Measurements from ENCODE around the gene SAMMSON. TPM values are rescaled to one million over a fixed set of nuclear protein-coding genes. Genes with fewer than 3 reads are reported as not detected.

Gene SAMMSON
- total and polyA plus RNA-seq, 9 of the 15 experiments (the other 6 are each of a cell fraction or from before 2014, with no cell fraction given): 0.65 to 4.4 (median 1.9) TPM

DNA sequence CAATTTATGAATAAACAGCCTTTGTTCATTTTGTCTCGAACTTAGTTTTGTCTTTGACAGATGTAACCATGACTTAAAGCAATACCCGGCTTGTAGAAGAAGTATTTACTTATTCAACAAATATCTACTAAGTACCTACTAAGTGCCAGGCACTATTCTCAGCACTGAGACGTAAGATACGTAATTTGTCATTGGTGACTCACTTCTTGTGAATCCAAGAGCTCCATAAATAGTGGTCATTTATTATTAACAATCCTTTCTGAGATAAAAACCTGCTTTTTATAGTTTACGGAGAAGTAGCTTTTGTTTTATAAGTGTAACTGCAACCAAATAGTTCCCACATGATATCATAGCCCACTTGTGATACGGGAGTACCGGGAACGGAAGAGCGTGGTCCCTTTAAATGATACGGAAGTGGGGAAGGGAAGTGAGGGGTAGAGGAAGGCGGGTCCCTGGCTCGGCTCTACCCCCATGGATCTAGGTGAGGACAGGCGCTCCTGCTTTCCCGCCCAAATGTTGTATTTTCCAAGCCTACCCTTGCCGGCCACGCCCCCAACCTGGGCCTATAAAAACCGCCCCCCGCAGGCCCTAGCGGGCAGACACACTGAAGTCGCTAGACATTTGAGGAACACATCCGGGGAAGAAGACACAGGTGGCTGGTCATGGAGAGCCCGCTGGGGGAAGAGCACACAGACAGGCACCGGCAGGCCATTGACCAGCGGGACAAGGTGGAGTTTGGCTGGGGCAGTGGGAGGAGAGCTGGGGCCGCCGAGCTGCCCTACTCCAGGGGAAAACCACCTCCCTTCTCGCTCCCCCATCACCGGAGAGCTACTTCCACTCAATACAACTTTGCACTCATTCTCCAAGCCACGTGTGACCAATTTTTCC lies at the start of gene SAMMSON (continued):
- TF ChIP-seq, protein P1, sequence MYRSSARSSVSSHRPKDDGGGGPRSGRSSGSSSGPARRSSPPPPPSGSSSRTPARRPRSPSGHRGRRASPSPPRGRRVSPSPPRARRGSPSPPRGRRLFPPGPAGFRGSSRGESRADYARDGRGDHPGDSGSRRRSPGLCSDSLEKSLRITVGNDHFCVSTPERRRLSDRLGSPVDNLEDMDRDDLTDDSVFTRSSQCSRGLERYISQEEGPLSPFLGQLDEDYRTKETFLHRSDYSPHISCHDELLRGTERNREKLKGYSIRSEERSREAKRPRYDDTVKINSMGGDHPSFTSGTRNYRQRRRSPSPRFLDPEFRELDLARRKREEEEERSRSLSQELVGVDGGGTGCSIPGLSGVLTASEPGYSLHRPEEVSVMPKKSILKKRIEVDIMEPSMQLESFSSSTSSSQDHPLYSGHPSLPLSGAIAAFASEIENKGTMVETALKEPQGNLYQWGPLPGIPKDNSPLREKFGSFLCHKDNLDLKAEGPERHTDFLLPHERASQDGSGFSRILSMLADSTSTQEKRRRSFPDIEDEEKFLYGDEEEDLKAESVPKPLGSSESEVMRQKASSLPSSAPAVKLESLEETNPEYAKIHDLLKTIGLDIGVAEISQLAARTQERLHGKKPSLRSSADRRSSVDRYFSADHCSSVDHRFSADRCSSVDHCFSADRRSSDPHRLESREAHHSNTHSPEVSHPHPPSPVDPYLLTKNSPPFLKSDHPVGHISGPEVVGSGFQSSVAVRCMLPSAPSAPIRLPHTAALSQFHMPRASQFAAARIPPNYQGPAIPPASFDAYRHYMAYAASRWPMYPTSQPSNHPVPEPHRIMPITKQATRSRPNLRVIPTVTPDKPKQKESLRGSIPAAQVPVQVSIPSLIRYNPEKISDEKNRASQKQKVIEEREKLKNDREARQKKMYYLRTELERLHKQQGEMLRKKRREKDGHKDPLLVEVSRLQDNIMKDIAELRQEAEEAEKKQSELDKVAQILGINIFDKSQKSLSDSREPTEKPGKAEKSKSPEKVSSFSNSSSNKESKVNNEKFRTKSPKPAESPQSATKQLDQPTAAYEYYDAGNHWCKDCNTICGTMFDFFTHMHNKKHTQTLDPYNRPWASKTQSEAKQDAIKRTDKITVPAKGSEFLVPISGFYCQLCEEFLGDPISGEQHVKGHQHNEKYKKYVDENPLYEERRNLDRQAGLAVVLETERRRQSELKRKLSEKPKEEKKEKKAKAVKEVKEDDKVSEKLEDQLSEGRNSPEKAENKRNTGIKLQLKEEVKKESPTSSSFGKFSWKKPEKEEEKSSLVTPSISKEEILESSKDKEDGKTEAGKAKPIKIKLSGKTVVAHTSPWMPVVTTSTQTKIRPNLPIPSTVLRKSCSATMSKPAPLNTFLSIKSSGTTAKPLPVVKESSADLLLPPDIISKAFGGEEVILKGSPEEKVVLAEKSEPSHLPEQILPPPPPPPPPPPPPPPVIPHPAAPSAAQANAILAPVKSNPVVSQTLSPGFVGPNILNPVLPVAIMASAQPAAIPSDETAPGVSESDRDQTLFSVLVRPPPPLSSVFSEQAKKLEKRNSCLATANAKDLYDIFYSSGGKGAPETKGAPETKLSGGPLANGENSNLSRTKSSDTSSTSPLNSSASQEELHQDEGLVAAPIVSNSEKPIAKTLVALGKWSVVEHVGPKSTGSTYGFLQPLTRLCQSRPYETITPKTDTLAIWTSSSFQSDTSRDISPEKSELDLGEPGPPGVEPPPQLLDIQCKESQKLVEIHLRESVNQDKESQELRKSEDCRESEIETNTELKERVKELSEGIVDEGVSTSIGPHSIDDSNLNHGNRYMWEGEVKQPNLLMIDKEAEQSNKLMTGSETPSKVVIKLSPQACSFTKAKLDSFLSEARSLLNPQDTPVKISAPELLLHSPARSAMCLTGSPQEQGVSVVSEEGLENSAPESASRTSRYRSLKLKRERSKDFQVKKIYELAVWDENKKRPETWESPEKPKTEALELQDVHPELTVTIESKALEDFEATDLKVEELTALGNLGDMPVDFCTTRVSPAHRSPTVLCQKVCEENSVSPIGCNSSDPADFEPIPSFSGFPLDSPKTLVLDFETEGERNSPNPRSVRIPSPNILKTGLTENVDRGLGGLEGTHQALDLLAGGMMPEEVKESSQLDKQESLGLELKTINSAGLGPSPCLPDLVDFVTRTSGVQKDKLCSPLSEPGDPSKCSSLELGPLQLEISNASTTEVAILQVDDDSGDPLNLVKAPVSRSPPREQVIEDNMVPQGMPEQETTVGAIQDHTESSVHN (IDR thresholded peaks at IDR 0.05; ENCODE audit: borderline replicate concordance in 1 of 2, low read depth in 1 of 2): no peak
- TF ChIP-seq, protein P2, sequence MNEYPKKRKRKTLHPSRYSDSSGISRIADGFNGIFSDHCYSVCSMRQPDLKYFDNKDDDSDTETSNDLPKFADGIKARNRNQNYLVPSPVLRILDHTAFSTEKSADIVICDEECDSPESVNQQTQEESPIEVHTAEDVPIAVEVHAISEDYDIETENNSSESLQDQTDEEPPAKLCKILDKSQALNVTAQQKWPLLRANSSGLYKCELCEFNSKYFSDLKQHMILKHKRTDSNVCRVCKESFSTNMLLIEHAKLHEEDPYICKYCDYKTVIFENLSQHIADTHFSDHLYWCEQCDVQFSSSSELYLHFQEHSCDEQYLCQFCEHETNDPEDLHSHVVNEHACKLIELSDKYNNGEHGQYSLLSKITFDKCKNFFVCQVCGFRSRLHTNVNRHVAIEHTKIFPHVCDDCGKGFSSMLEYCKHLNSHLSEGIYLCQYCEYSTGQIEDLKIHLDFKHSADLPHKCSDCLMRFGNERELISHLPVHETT (CRISPR knock-in tag; conservative IDR thresholded peaks at IDR 0.05 in 1 of 2, IDR thresholded peaks at IDR 0.05 in 1 of 2): no peak
- TF ChIP-seq GATAD2B (IDR thresholded peaks at IDR 0.05; ENCODE audit: borderline replicate concordance): no peak
- TF ChIP-seq CAMTA2 (CRISPR knock-in tag; conservative IDR thresholded peaks at IDR 0.05): no peak
- TF ChIP-seq, protein P3, sequence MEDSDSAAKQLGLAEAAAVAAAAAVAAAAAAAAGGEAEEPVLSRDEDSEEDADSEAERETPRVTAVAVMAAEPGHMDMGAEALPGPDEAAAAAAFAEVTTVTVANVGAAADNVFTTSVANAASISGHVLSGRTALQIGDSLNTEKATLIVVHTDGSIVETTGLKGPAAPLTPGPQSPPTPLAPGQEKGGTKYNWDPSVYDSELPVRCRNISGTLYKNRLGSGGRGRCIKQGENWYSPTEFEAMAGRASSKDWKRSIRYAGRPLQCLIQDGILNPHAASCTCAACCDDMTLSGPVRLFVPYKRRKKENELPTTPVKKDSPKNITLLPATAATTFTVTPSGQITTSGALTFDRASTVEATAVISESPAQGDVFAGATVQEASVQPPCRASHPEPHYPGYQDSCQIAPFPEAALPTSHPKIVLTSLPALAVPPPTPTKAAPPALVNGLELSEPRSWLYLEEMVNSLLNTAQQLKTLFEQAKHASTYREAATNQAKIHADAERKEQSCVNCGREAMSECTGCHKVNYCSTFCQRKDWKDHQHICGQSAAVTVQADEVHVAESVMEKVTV (CRISPR knock-in tag; IDR thresholded peaks at IDR 0.05): no peak
- no peak for TF ChIP-seq ARID2 (IDR thresholded peaks at IDR 0.05)
- TF ChIP-seq, protein P4, sequence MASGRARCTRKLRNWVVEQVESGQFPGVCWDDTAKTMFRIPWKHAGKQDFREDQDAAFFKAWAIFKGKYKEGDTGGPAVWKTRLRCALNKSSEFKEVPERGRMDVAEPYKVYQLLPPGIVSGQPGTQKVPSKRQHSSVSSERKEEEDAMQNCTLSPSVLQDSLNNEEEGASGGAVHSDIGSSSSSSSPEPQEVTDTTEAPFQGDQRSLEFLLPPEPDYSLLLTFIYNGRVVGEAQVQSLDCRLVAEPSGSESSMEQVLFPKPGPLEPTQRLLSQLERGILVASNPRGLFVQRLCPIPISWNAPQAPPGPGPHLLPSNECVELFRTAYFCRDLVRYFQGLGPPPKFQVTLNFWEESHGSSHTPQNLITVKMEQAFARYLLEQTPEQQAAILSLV (tag; IDR thresholded peaks at IDR 0.05): no peak
- no peak for TF ChIP-seq ZSCAN32 (CRISPR knock-in tag; IDR thresholded peaks at IDR 0.05)
- TF ChIP-seq, protein P5, sequence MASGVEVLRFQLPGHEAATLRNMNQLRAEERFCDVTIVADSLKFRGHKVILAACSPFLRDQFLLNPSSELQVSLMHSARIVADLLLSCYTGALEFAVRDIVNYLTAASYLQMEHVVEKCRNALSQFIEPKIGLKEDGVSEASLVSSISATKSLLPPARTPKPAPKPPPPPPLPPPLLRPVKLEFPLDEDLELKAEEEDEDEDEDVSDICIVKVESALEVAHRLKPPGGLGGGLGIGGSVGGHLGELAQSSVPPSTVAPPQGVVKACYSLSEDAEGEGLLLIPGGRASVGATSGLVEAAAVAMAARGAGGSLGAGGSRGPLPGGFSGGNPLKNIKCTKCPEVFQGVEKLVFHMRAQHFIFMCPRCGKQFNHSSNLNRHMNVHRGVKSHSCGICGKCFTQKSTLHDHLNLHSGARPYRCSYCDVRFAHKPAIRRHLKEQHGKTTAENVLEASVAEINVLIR (CRISPR knock-in tag; IDR thresholded peaks at IDR 0.05): no peak
- TF ChIP-seq, protein P6, sequence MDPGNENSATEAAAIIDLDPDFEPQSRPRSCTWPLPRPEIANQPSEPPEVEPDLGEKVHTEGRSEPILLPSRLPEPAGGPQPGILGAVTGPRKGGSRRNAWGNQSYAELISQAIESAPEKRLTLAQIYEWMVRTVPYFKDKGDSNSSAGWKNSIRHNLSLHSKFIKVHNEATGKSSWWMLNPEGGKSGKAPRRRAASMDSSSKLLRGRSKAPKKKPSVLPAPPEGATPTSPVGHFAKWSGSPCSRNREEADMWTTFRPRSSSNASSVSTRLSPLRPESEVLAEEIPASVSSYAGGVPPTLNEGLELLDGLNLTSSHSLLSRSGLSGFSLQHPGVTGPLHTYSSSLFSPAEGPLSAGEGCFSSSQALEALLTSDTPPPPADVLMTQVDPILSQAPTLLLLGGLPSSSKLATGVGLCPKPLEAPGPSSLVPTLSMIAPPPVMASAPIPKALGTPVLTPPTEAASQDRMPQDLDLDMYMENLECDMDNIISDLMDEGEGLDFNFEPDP (CRISPR knock-in tag; IDR thresholded peaks at IDR 0.05): no peak

Measured in K562 (cell line).